HEK293T (cell line): ENCODE measurements around the gene HIRA.

ENCODE experiments used
- FOXM1 ChIP-seq: fragments of 450-650 bp; IDR thresholded peaks from 2 replicates; pipeline ENCODE4 v1.6.1; 2017; ENCODE audit warnings: mild to moderate bottlenecking, borderline replicate concordance
- LEF1 ChIP-seq: fragments of 450-650 bp; IDR thresholded peaks from 2 replicates; pipeline ENCODE4 v1.6.1; 2017; ENCODE audit warnings: mild to moderate bottlenecking, borderline replicate concordance
- SP1 ChIP-seq: fragments of 450-650 bp; IDR thresholded peaks from 2 replicates; pipeline ENCODE4 v1.6.1; 2017

DNA sequence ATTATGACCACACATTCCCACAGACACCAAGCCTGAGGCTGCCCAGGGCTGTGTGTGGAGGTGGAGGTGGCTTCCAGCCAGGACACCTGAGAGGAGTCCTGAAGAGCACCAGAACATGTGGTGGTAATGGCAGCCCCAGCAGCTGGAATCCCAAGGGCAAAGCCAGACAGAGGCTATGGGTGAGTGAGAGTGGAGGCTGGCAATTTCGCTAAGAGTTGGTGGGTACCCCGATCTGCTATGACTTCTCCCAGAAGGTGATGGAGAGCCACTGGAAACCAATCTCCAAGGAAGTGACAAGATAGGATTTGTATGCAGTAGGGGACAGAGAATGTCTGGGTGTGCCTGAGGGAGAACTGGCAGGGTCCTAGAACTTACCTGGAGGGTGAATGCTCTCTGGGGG, 70.7 kb downstream of the HIRA start:
- no peak for TF ChIP-seq LEF1
- no peak for TF ChIP-seq SP1
- TF ChIP-seq FOXM1, result no peak
